GM18502 (cell line): Measurements from ENCODE around the gene TAOK2.
"Not testable (repeated sequence)": the region's sequence is repeated elsewhere in the genome, so short reads cannot be mapped to it uniquely, and the experiment has no call there.

Source experiments
- ATAC-seq: cut with Tn5 transposase; IDR thresholded peaks from one replicate; pipeline ENCODE4 v1.9.1; 2021; ENCODE audit warnings: mild to moderate bottlenecking; ENCODE audit not compliant: unreplicated experiment, poor library complexity

The TAOK2 gene

GRCh38 chr16:29973384-29974246 lies at the start of gene TAOK2:
Gene TAOK2, plus strand, starts transcription at chr16:29973868. Its CDS starts 3,905 bp downstream, at chr16:29977773.
- ATAC-seq: peak; percentile 95

DNA sequence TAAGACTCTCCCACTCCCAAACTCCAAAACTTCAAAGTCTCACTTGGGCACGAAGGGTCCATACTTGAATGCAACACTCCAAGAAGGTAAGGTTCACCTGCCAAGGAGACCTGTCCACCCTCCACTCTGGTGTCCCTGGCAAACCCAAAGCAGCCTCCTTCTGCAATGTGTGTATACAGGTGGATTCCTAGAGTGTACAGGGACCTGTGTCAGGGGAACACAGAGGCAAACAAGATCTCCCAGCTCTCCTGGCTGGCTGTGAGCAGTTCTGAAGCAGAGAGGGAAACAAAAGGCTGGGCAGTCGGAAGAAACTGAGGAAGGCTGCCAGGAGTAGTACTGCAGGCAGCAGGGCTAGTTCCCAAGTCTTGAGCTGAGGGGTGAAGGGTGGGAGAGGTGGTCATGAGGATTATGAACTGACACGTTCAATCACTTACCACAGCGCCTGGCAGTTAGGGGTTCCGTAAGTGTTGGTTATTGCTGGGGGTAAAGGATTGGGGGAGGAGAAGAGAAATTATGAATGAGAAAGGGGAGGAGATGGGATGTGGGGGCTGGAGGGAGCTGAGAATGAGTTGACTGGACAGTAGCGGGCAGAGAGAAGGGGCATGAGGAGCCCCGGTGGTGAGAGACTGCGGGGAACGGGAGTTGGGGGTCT lies 48.4 kb upstream of the TAOK2 start:
- no peak for ATAC-seq

- peak; percentile 91 for ATAC-seq
Measured at GRCh38 chr16:29925781-29926710, 47.6 kb upstream of the TAOK2 start, which contains the start of gene KCTD13. Gene KCTD13, minus strand, starts transcription at chr16:29926226. Its CDS starts 193 bp downstream, at chr16:29926033.

- no peak for ATAC-seq
Measured at GRCh38 chr16:29926711-29927052, 47.0 kb upstream of the TAOK2 start.

DNA sequence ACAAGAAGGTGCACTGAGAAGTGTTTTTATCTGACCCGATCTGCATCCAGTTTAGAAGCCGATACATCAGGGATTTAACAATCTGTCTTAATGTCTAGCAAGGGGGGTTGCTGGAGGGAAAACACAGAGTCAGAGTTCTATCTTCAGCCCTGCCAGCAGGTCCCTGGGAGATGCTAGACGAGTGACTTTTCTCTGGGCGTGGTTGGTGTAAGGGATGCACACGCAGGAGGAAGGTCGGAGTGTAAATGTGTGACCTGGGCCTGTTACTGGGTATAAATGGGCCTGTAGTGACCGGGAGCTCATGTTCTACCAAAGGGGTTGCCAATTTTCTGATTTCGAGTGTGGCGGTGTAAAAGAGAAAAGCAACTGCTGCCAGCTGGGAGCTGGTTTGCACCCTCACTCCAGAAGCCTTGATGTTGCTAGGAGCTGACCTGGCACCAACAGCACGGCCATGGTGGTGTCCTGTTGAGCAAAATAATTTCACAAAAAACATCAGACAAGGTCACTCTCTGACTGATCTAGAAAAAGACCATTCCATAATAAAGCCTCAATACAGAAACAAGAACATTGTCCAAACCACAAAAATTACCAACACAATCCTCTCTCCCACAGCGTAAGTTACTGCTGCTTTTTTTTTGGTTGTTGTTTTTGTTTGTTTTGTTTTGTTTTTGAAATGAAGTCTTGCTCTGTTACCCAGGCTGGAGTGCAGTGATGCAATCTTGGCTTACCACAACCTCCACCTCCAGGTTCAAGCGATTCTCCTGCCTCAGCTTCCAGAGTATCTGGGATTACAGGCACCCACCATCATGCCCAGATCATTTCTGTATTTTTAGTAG lies 46.4 kb upstream of the TAOK2 start:
- no peak for ATAC-seq

DNA sequence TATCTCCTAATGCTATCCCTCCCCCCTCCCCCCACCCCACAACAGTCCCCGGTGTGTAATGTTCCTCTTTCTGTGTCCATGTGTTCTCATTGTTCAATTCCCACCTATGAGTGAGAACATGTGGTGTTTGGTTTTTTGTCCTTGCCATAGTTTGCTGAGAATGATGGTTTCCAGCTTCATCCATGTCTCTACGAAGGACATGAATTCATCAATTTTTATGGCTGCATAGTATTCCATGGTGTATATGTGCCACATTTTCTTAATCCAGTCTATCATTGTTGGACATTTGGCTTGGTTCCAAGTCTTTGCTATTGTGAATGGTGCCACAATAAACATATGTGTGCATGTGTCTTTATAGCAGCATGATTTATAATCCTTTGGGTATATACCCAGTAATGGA lies 41.9 kb upstream of the TAOK2 start:
- ATAC-seq: not testable (repeated sequence)

DNA sequence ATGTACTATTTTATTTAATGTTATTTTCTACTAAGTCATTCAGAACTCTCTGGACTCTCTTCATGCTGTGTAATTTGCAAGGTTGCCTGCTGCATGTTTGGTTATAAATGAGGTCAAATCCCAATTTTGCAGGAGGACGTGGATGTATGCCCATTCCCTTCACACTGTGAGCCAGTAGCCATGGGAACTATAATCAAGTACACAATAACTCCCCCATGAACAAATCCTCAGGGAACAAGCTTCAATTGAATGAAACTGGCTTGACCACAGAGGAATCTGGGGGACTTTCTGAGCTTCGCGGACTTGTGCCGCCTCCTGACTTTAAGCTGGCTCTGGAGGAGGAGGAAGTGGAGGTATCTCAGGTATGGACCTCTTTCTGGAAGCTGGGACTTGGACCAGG lies 33.0 kb upstream of the TAOK2 start:
- no peak for ATAC-seq

- ATAC-seq: no peak
Measured at GRCh38 chr16:29943846-29944799, 29.5 kb upstream of the TAOK2 start.

DNA sequence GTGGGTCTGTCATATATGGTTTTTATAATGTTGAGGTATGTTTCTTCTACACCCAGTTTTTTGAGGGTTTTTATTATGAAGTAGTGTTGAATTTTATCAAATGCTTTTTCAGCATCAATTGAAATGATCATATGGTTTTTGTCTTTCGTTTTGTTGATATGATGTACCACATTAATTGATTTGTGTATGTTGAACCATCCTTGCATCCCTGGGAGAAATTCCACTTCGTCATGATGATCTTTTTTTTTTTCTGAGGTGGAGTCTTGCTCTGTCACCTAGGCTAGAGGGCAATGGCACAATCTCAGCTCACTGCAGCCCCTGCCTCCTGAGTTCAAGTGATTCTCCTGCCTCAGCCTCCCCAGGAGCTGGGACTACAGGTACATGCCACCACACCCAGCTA lies 25.8 kb upstream of the TAOK2 start:
- no peak for ATAC-seq

DNA sequence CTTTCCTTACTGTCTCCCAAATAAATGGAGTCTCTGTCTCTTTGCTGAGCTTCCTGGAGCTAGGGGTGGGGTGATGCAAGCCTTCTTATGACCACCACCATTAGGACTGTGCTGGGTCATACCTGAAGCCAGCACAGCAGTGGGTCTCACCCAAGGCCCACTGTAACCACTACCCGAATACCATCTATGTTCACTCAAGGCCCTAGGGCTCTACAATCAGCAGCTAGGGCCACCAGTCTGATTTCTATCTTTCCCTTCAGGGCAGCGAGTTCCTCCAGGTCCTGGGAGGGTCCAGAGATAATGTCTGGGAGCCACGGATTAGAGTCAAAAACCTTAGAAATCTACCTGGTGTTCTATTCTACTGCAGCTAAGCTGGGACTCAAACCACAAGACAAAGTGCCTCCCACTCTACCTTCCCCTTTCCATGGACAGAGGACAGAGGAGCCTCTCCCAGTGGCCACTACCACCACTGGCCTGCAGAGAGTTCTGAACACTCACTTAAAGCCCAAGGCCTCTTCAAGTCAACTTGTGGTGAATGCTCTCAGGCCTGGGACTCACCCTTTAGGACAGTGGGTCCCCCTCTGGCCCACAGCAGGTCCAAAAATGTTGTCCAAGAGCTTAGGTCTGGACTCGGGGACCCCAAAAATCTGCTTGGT lies 22.7 kb upstream of the TAOK2 start:
- no peak for ATAC-seq

GRCh38 chr16:29951625-29952365 lies 21.9 kb upstream of the TAOK2 start:
- no peak for ATAC-seq

DNA sequence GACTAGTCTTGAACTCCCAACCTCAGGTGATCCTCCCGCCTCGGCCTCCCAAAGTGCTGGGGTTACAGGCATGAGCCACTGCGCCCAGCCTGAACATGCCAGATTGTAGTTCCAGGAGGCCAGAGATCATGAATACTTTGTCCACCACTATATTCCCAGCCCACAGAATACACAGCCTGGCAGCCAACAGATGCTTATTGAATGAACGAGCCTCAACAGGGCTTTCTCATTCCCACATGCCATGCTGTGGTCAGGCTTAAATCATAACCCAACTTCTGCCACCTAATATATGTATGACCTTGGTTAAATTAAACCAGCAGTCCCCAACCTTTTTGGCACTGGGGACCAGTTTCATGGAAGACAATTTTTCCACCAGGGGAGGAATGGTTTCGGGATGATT lies 14.9 kb upstream of the TAOK2 start:
- ATAC-seq: no peak

DNA sequence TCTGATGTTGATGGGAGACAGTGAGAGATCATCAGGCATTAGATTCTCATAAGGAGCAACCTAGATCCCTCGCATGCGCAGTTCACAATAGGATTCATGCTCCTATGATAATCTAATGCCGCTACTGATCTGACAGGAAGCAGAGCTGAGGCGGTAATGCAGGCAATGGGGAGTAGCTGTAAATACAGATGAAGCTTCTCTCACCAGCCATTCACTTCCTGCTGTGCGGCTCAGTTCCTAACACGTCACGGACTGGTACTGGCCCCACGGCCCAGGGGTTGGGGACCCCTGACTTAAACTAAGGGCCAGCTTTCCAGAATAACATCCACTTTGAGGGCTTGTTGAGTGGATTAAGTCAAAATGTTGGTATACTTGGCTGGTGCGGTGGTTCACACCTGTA lies 14.4 kb upstream of the TAOK2 start:
- no peak for ATAC-seq

GRCh38 chr16:29959821-29960220 lies 13.8 kb upstream of the TAOK2 start:
- ATAC-seq: not testable (repeated sequence)

GRCh38 chr16:29961127-29961478 lies 12.6 kb upstream of the TAOK2 start:
- no peak for ATAC-seq

DNA sequence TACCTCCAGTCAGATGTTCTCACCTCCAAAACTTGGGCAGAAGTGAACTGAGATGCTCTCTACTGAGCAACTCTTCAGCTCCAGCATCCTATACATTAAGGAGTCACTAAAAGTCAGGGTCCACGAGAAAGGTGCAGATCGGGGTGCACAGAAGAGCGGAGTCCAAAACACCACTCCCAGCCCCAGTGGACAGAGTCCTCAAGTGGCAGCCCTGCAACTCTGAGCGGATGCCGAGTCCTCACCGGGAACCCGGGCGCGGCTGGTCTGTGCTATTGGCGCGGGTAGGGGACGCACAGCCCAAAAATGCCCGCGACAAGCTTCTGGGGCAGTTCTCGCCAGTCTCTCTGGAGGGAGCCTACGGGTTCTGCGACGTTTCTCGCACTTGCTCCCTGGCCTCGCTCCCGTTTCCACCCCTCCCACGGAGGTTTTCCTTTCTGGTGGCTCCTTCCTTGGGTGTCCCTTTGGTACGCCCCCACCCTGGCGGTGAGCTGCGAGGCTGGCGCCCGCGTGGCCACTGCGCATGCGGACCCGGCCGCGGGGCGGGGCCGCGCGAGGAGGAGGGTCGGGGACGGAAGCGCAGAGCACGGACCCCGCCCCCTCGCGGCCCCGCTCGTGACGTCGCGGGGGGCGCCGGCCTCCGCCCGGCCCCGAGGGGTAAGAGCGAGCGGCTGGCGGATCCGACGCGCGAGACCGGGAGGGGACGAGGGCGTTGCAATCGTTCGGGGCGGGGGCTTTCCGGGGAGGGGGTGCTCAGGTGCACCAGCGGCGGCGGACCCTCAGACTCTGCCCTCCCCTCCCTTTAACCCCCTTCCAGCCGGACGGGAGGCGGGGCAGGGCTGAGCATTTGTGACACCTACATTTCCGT lies 12.0 kb upstream of the TAOK2 start, which contains the start of gene TMEM219:
Gene TMEM219 (plus strand): TSS at position 601 of the 865 bp plus-strand sequence. CDS start 1,065 bp downstream, outside the sequence.
- ATAC-seq: peak; percentile 88
